Lung (tissue), 12 donors: ENCODE data around the gene KLHDC4. TPM values are rescaled to one million over a fixed set of nuclear protein-coding genes. Genes with fewer than 3 reads are reported as not detected.

Source experiments
- ATAC-seq: fragments of 200-7000 bp; cut with Tn5 transposase; one replicate; pipeline ENCODE4 v1.9.1; 2020; ENCODE audit warnings: moderate number of reproducible peaks; ENCODE audit not compliant: insufficient read depth, low FRiP score
- DNase-seq, 3 donors: peaks; one replicate each; pipeline ENCODE4 v3.0.0-alpha.2; 2013 to 2017
- H3K27ac ChIP-seq, 2 donors: one replicate each; pipeline ENCODE4 v1.5.1; 2013; ENCODE audit warnings: mild to moderate bottlenecking in 2 of 2, moderate library complexity in 2 of 2, control low read depth in 1 of 2, inconsistent platforms in 1 of 2, low read depth in 1 of 2, low read length in 1 of 2
- H3K27me3 ChIP-seq, 3 donors: one replicate each; pipeline ENCODE4 v1.5.1; 2013; ENCODE audit warnings: low read length in 2 of 3; ENCODE audit not compliant: control insufficient read depth in 3 of 3, insufficient read depth in 3 of 3
- H3K36me3 ChIP-seq, 4 donors: one replicate each; pipeline ENCODE4 v1.5.1; 2013; ENCODE audit warnings: low read length in 4 of 4, mild to moderate bottlenecking in 1 of 4, moderate library complexity in 1 of 4; ENCODE audit not compliant: control insufficient read depth in 4 of 4, insufficient read depth in 4 of 4
- H3K4me1 ChIP-seq, 5 donors: one replicate each; pipeline ENCODE4 v1.5.1; 2013; ENCODE audit warnings: low read length in 5 of 5, mild to moderate bottlenecking in 2 of 5, moderate library complexity in 1 of 5; ENCODE audit not compliant: control insufficient read depth in 5 of 5, insufficient read depth in 5 of 5
- H3K4me3 ChIP-seq: one replicate; pipeline ENCODE4 v1.5.1; 2013; ENCODE audit warnings: mild to moderate bottlenecking, control low read depth, moderate library complexity
- H3K9ac ChIP-seq, 2 donors: one replicate each; pipeline ENCODE4 v1.5.1; 2013; ENCODE audit warnings: low read length in 2 of 2, control low read depth in 1 of 2; ENCODE audit not compliant: insufficient read depth in 1 of 2
- H3K9me3 ChIP-seq, 4 donors: one replicate each; pipeline ENCODE4 v1.5.1; 2013; ENCODE audit warnings: low read length in 3 of 4, mild to moderate bottlenecking in 1 of 4, moderate library complexity in 1 of 4; ENCODE audit not compliant: control insufficient read depth in 4 of 4, insufficient read depth in 3 of 4
- WGBS, 2 donors: extraction: QIAGEN DNeasy Blood & Tissue Kit; methylation state at CpG; one replicate each; pipeline ENCODE4 v1.1.7; 2013; 5-methylcytosine and 5-hydroxymethylcytosine counted together
- polyA plus RNA-seq, 2 donors: library from polyadenylated mRNA; stranded (reverse); fragments of 200-250 nt; gene quantifications; one replicate each; pipeline ENCODE4 v1.2.1, GENCODE V29; 2013
- total RNA-seq, 2 donors: library from RNA; depleted of rRNA in 1 of 2; stranded (reverse); fragments of >200 nt in 1 of 2; gene quantifications; one replicate each; pipeline ENCODE4 v1.2.1, GENCODE V29; 2014 to 2021
- TF ChIP-seq, protein P1 (sequence below): IDR thresholded peaks from 2 replicates; pipeline ENCODE4 v1.5.1; 2012; ENCODE audit warnings: mild to moderate bottlenecking; ENCODE audit errors: control extremely low read depth, extremely low read depth
- donor health status: control.
- donor health status: control.
- donor health status: Bipolar disorder and iron deficiency.
- donor health status: healthy.
- donor health status: DM: yes; HTN: yes; CAD: no.

The KLHDC4 gene
- total and polyA plus RNA-seq, 4 donors: 23.3 to 48.4 (median 38.4) TPM

DNA sequence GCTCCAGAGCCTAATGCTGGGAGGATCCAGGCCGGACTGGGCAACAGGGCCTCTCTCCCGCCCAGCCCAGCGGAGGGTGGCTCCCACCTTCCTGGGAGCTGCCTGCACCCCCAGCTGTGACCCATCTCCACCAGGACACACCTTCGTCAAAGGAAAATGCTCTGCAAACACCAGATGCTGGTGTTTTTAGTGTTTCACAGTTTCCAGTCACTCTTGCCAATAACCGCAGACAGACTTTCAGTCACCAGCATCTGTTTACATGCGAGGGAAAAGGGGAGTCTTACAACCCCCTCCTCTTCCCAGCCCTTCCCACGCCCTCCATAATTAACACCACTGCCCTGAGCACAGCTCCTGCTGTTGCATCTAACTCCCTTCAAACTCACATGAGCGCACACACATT is 25.3 kb downstream of the KLHDC4 start:
- Histone ChIP-seq H3K36me3 (peaks cover 0 to 21% (median 10%) of the 10 kb centered on the region in 4 donors), H3K4me3 (no peak overlapping the region), H3K9ac (no peak overlapping the region), H3K27ac (no peak overlapping the region), H3K4me1 (peaks cover 0 to 3% (median 0%) of the 10 kb centered on the region in 5 donors), H3K9me3 (no peaks in the 10 kb centered on the region), H3K27me3 (no peaks in the 10 kb centered on the region)
- no peak for DNase-seq
- no peak for ATAC-seq
- 95 to 97% methylated on average over 8 of the region's 8 CpGs for WGBS, 2 donors
- TF ChIP-seq, protein P1, sequence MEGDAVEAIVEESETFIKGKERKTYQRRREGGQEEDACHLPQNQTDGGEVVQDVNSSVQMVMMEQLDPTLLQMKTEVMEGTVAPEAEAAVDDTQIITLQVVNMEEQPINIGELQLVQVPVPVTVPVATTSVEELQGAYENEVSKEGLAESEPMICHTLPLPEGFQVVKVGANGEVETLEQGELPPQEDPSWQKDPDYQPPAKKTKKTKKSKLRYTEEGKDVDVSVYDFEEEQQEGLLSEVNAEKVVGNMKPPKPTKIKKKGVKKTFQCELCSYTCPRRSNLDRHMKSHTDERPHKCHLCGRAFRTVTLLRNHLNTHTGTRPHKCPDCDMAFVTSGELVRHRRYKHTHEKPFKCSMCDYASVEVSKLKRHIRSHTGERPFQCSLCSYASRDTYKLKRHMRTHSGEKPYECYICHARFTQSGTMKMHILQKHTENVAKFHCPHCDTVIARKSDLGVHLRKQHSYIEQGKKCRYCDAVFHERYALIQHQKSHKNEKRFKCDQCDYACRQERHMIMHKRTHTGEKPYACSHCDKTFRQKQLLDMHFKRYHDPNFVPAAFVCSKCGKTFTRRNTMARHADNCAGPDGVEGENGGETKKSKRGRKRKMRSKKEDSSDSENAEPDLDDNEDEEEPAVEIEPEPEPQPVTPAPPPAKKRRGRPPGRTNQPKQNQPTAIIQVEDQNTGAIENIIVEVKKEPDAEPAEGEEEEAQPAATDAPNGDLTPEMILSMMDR: no peak

DNA sequence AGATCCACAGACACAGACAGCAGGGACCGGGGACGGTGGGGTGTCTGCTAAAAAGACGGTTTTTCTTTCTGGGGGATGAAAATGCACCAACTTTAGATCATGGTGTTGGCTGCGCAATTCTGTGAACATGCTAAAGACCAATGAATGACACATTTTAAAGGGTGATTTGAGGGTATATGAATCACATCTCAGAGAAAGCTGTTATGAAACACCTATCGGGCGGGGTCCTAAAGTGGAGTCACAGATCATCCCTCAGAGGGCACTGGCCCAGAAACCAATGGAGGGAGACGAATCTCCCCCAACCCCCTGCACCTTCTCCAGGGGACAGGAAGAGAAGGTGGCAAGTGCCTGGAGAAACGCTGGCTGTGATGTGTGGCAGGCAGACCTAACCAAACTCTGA is 26.0 kb downstream of the KLHDC4 start:
- WGBS, 2 donors: 95 to 96% methylated on average over 8 of the region's 8 CpGs
- peaks cover 0 to 17% (median 9%) of the 10 kb centered on the region in 4 donors for H3K36me3 ChIP-seq
- H3K9me3 ChIP-seq: no peaks in the 10 kb centered on the region
- H3K27me3 ChIP-seq: no peaks in the 10 kb centered on the region
- H3K4me3 ChIP-seq: no peak overlapping the region
- ATAC-seq (no peak), DNase-seq (no peak)
- no peak overlapping the region for H3K9ac ChIP-seq
- peaks cover 0 to 3% (median 0%) of the 10 kb centered on the region in 5 donors for H3K4me1 ChIP-seq
- TF ChIP-seq, protein P1: no peak
- H3K27ac ChIP-seq: no peak overlapping the region

DNA sequence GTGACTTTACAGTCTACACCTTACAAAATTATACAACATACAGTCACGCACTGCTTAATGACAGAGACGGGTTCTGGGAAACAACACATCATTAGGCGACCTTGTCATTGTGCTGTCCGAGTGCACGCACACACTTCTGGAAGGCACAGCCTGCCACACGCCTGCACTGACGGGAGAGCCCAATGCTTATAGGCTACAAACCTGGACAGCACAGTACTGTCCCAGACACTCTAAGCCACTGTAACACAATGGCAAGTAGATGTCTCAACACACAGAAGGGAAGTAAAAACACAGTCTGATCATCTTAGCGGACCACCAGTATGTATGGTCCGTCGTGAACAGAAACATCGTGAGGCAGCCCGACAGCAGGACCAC is 29.8 kb downstream of the KLHDC4 start:
- ATAC-seq (no peak), DNase-seq (no peak)
- TF ChIP-seq, protein P1: no peak
- 95% methylated on average over 12 of the region's 12 CpGs for WGBS, 2 donors
- Histone ChIP-seq H3K4me1 (peaks cover 0 to 3% (median 0%) of the 10 kb centered on the region in 5 donors), H3K9ac (no peak overlapping the region), H3K27me3 (no peaks in the 10 kb centered on the region), H3K36me3 (peaks cover 0 to 21% (median 7%) of the 10 kb centered on the region in 4 donors), H3K27ac (no peak overlapping the region), H3K4me3 (no peak overlapping the region), H3K9me3 (no peaks in the 10 kb centered on the region)
